ENCODE results near the gene PRPF40B. TPM values are rescaled to one million over a fixed set of nuclear protein-coding genes. Genes with fewer than 3 reads are reported as not detected.

The PRPF40B gene
- total RNA-seq, 1 donor from 2014 or later, result 9.2 TPM

GRCh38 chr12:49633703-49634345 is 10.5 kb downstream of the PRPF40B start:
- H3K4me3 Mint-ChIP-seq (ENCODE audit: unreplicated experiment), result no peak overlapping the region
- H3K9me3 Mint-ChIP-seq (ENCODE audit: unreplicated experiment), result no peaks in the 10 kb centered on the region
- H3K4me1 Mint-ChIP-seq (ENCODE audit: unreplicated experiment), result peaks cover 33% of the 10 kb centered on the region
- peak overlapping the region; percentile 82 for H3K27ac Mint-ChIP-seq (ENCODE audit: unreplicated experiment)
- no peak for TF ChIP-seq CTCF (IDR thresholded peaks at IDR 0.05; ENCODE audit: unreplicated experiment)
- no peak for DNase-seq (ENCODE audit: low spot score)
- peaks cover 47% of the 10 kb centered on the region for H3K27me3 Mint-ChIP-seq (ENCODE audit: unreplicated experiment)
- peaks cover 17% of the 10 kb centered on the region for H3K36me3 Mint-ChIP-seq (ENCODE audit: low read depth, unreplicated experiment)

- no peaks in the 10 kb centered on the region for H3K9me3 Mint-ChIP-seq (ENCODE audit: unreplicated experiment)
- no peak for DNase-seq (ENCODE audit: low spot score)
- H3K27me3 Mint-ChIP-seq (ENCODE audit: unreplicated experiment), result peaks cover 48% of the 10 kb centered on the region
- H3K36me3 Mint-ChIP-seq (ENCODE audit: low read depth, unreplicated experiment), result peaks cover 7% of the 10 kb centered on the region
- H3K4me3 Mint-ChIP-seq (ENCODE audit: unreplicated experiment), result peak overlapping the region; percentile 14
- no peak for TF ChIP-seq CTCF (IDR thresholded peaks at IDR 0.05; ENCODE audit: unreplicated experiment)
- no peak overlapping the region for H3K27ac Mint-ChIP-seq (ENCODE audit: unreplicated experiment)
- peaks cover 39% of the 10 kb centered on the region for H3K4me1 Mint-ChIP-seq (ENCODE audit: unreplicated experiment)
Measured at GRCh38 chr12:49635036-49635435, 11.7 kb downstream of the PRPF40B start.

GRCh38 chr12:49635656-49636055 is 12.3 kb downstream of the PRPF40B start:
- Mint-ChIP-seq H3K4me1 (ENCODE audit: unreplicated experiment) (peaks cover 45% of the 10 kb centered on the region), H3K27me3 (ENCODE audit: unreplicated experiment) (peaks cover 51% of the 10 kb centered on the region), H3K27ac (ENCODE audit: unreplicated experiment) (peak overlapping the region; percentile 25), H3K9me3 (ENCODE audit: unreplicated experiment) (no peaks in the 10 kb centered on the region), H3K4me3 (ENCODE audit: unreplicated experiment) (no peak overlapping the region), H3K36me3 (ENCODE audit: low read depth, unreplicated experiment) (peaks cover 13% of the 10 kb centered on the region)
- no peak for TF ChIP-seq CTCF (IDR thresholded peaks at IDR 0.05; ENCODE audit: unreplicated experiment)
- DNase-seq (ENCODE audit: low spot score), result no peak

- Mint-ChIP-seq H3K27ac (ENCODE audit: unreplicated experiment) (peak overlapping the region; percentile 89), H3K4me3 (ENCODE audit: unreplicated experiment) (peak overlapping the region; percentile 69), H3K9me3 (ENCODE audit: unreplicated experiment) (no peaks in the 10 kb centered on the region), H3K27me3 (ENCODE audit: unreplicated experiment) (peaks cover 54% of the 10 kb centered on the region), H3K36me3 (ENCODE audit: low read depth, unreplicated experiment) (peaks cover 15% of the 10 kb centered on the region), H3K4me1 (ENCODE audit: unreplicated experiment) (peaks cover 50% of the 10 kb centered on the region)
- DNase-seq (ENCODE audit: low spot score), result no peak
- TF ChIP-seq CTCF (IDR thresholded peaks at IDR 0.05; ENCODE audit: unreplicated experiment), result no peak
Measured at GRCh38 chr12:49636574-49636973, 13.2 kb downstream of the PRPF40B start.

GRCh38 chr12:49636979-49637755 is 13.8 kb downstream of the PRPF40B start:
- H3K9me3 Mint-ChIP-seq (ENCODE audit: unreplicated experiment), result no peaks in the 10 kb centered on the region
- H3K27me3 Mint-ChIP-seq (ENCODE audit: unreplicated experiment), result peaks cover 52% of the 10 kb centered on the region
- peaks cover 45% of the 10 kb centered on the region for H3K4me1 Mint-ChIP-seq (ENCODE audit: unreplicated experiment)
- peak overlapping the region; percentile 69 for H3K4me3 Mint-ChIP-seq (ENCODE audit: unreplicated experiment)
- DNase-seq (ENCODE audit: low spot score), result peak; percentile 68
- peak; percentile 57 for TF ChIP-seq CTCF (IDR thresholded peaks at IDR 0.05; ENCODE audit: unreplicated experiment)
- H3K27ac Mint-ChIP-seq (ENCODE audit: unreplicated experiment), result peak overlapping the region; percentile 89
- peaks cover 10% of the 10 kb centered on the region for H3K36me3 Mint-ChIP-seq (ENCODE audit: low read depth, unreplicated experiment)

Measured in endothelial cell (in vitro differentiated cells).